Immature natural killer cell (primary cell): Measurements from ENCODE around the gene TUBB1. TPM values are rescaled to one million over a fixed set of nuclear protein-coding genes. Genes with fewer than 3 reads are reported as not detected.
A peak's percentile ranks its signal among the peaks of the same experiment; 100 is the strongest.
"Not testable (repeated sequence)": the region's sequence is repeated elsewhere in the genome, so short reads cannot be mapped to it uniquely, and the experiment has no call there.

ENCODE experiments used
- DNase-seq, 3 donors: peaks; one replicate each; pipeline ENCODE4 v3.0.0; 2022; ENCODE audit warnings: mixed read lengths in 1 of 3
- H3K27ac Mint-ChIP-seq, 6 donors: one replicate each; pipeline ENCODE4 v1.8.0; 2020; ENCODE audit warnings: mixed read lengths in 6 of 6, mild to moderate bottlenecking in 5 of 6, inconsistent platforms in 4 of 6, moderate library complexity in 3 of 6
- H3K27me3 Mint-ChIP-seq, 3 donors: one replicate each; pipeline ENCODE4 v1.8.0; 2020 to 2021; ENCODE audit warnings: low read depth in 3 of 3, mild to moderate bottlenecking in 3 of 3, mixed read lengths in 3 of 3, moderate library complexity in 3 of 3, inconsistent platforms in 1 of 3
- H3K36me3 Mint-ChIP-seq, 3 donors: one replicate each; pipeline ENCODE4 v1.8.0; 2020; ENCODE audit warnings: mixed read lengths in 3 of 3, inconsistent platforms in 2 of 3, mild to moderate bottlenecking in 2 of 3
- H3K4me1 Mint-ChIP-seq, 2 donors: one replicate each; pipeline ENCODE4 v1.8.0; 2020; ENCODE audit warnings: inconsistent platforms in 2 of 2, mild to moderate bottlenecking in 2 of 2, mixed read lengths in 2 of 2, moderate library complexity in 1 of 2
- H3K4me3 Mint-ChIP-seq, 5 donors: one replicate each; pipeline ENCODE4 v1.8.0; 2020; ENCODE audit warnings: mild to moderate bottlenecking in 5 of 5, mixed read lengths in 5 of 5, inconsistent platforms in 3 of 5, moderate library complexity in 3 of 5
- H3K9me3 Mint-ChIP-seq, 6 donors: one replicate each; pipeline ENCODE4 v1.8.0; 2020; ENCODE audit warnings: mild to moderate bottlenecking in 6 of 6, mixed read lengths in 6 of 6, inconsistent platforms in 4 of 6, moderate library complexity in 3 of 6
- polyA plus RNA-seq, 3 donors: library from polyadenylated mRNA; unstranded; fragments of 300-500 nt; fragmentation: Illumina TruSeq; gene quantifications; one replicate each; pipeline ENCODE4 v1.2.3, GENCODE V29; 2021

TUBB1 gene
- polyA plus RNA-seq, 3 donors from 2014 or later: 2.6 to 22.5 (median 4.3) TPM

DNA sequence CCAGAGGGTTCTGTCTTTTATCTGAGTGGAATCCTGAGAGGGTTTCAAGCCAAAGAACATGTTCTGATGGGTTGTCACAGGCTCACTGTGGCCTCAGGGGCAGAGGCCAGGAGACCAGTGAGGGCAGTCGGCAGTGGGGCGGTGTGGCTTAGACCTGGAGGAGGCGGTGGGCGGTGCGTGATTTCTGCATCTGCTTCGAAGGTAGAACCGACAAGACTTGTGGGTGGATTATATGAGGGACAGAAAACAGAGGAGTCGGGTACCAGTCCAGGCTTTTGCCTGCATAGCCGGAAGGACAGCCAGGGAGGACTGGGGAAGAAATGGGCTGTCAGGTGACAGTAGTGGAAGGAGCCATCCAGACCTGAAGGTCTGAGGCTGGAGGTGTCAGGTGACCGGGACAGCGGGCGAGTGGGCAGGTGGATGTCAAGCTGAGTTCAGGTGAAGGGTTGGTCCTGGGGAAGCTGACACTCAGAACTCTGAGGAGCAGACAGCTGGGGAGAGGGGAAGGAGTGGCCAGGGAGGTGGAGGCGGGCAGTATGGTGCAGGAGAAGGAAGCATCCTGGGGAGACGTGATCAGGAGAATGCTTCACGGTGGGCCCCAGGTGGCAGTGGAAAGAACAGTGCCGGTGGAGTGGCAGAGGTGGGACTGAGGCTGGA lies 15.3 kb upstream of the TUBB1 start:
- peaks cover 0 to 2% (median 1%) of the 10 kb centered on the region in 3 donors for H3K27me3 Mint-ChIP-seq

DNA sequence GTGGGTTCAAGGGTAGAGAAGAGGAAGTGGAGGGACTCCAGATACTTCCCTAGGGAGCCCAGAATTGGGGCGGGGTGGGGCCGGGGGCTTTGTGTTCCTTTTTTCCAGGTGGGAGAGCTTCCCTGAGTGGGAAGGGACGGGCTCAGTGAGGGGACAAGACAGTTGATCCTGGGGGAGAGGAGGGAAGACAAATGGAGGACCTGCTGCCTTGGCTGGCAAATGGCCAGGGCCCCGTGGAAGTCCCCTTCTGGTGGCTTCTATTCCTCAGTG lies 14.8 kb upstream of the TUBB1 start:
- peaks cover 0 to 2% (median 0%) of the 10 kb centered on the region in 3 donors for H3K27me3 Mint-ChIP-seq
- H3K4me1 Mint-ChIP-seq: peaks cover 33 to 36% of the 10 kb centered on the region in 2 donors
- peak overlapping the region in 5 of 6 donors; percentile 5 to 84 (median 65) for H3K27ac Mint-ChIP-seq
- no peaks in the 10 kb centered on the region for H3K36me3 Mint-ChIP-seq
- DNase-seq: peak; percentile 24 to 25 (median 25)
- H3K9me3 Mint-ChIP-seq: no peaks in the 10 kb centered on the region
- peak overlapping the region; percentile 66 to 77 (median 75) for H3K4me3 Mint-ChIP-seq

More for the DNA sequence above, 15.3 kb upstream of the TUBB1 start:
- H3K4me1 Mint-ChIP-seq: peaks cover 33 to 36% of the 10 kb centered on the region in 2 donors
- H3K36me3 Mint-ChIP-seq: no peaks in the 10 kb centered on the region
- H3K4me3 Mint-ChIP-seq: peak overlapping the region in 3 of 5 donors; percentile 75 to 77 (median 76)
- H3K9me3 Mint-ChIP-seq: no peaks in the 10 kb centered on the region
- peak overlapping the region in 4 of 6 donors; percentile 40 to 84 (median 80) for H3K27ac Mint-ChIP-seq
- no peak for DNase-seq

DNA sequence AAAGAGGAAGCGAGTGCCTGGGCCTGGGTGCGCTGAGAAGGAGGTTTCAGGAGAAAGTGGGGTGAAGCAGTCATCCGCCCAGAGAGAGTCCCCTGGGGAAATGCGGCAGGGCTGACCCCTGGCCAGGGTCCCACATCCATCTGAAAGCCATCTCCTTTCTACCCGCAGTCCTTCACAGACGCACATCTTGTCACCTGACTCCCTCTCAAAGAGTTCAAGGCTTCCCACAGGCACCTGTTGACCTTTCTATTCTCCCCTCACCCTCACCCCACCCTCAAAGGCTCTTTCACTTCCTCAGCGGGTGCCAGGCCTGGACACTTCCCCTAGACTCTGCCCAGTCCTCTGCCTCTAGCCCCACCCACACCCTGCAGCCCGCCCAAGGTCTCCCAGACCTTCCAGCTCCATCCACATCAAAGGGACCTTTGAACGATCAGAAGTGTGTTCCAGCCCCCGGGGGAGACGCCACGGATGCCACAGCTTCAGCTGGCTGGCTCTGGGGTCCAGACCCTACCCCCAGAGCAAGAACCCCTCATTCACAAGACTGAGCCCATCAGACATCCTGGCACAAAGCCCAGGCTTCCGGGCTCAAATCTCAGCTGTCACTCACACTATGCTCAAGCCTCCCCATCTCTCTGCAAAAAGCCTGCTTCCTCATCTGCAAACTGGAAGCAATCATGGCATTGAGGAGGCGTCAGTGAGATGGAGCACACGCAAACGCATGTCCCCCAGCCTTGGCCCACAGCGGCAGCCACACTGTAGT lies 14.3 kb upstream of the TUBB1 start:
- H3K27ac Mint-ChIP-seq: peak overlapping the region; percentile 36 to 84 (median 68)
- no peaks in the 10 kb centered on the region for H3K36me3 Mint-ChIP-seq
- H3K27me3 Mint-ChIP-seq: peaks cover 0 to 2% (median 0%) of the 10 kb centered on the region in 3 donors
- no peaks in the 10 kb centered on the region for H3K9me3 Mint-ChIP-seq
- peak; percentile 21 to 34 (median 32) for DNase-seq
- peak overlapping the region; percentile 66 to 77 (median 75) for H3K4me3 Mint-ChIP-seq
- peaks cover 33 to 36% of the 10 kb centered on the region in 2 donors for H3K4me1 Mint-ChIP-seq

DNA sequence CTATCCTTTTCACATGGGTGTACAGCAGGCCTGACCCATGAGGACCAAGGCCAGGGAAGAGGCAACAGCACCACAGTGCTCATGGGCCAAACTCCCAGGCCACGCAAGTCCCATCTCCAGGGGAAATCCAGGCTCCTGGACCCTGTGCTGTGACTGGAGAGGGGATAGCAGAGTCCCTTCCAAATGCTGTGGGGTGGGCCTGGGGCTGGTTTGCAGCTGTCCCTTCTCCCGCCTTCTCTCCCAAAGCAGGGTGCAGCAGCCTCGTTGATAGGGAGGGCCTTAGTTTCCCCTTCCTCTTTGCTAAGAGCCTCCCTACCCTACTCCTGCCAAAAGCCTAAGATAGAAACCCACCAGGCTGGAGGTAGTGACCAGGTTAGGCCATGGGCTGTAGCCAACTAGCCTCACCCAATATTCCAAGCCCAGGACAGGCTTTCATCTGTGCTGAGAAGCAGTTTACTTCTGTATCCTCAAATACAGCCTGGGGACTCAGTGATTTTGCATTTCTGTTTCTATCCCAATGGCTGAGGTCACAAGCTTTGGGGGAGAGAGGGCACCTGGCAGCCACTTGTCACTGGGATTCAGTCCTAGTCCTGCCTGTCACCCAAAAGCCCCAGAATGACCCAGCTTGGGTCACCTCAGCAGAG lies 13.6 kb upstream of the TUBB1 start:
- Mint-ChIP-seq H3K4me1 (peaks cover 33 to 36% of the 10 kb centered on the region in 2 donors), H3K27me3 (peaks cover 0 to 2% (median 0%) of the 10 kb centered on the region in 3 donors), H3K36me3 (no peaks in the 10 kb centered on the region), H3K4me3 (peak overlapping the region; percentile 72 to 77 (median 75)), H3K9me3 (no peaks in the 10 kb centered on the region), H3K27ac (peak overlapping the region; percentile 36 to 84 (median 68))
- DNase-seq: no peak

DNA sequence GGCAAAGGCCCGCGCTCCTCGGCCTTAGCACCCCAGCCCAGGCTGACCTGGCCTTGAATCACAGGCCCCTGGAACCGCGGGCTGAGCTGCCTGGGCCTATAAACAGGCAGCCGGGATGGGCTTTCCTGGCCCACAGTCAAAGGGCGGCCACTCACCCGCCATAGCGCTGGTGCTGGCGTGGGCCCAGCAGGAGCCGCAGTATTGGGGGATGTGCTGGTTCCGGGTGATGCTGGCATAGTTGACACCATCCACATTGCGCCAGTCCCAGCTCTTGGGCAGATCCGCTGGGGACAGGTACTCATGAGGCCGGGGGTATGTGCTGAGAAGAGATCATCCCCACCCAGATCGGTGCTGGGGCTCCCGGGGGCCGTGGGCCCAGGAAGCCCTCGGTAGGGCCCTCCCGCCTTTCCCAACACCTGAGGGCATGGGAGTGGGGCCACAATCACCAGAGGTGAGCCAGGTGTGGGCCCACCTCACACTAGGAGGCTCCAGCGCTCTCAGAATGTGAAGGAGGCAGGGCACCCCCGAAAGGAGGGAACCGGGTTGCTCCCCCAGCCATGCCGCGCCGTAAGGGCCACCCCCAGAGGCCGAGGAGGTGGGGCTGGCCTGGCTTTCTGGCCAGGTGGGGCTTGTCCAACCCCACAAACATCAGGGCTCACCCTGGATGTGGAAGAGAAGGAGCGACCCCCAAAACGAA lies 12.9 kb upstream of the TUBB1 start:
- Mint-ChIP-seq H3K27me3 (peaks cover 0 to 4% (median 2%) of the 10 kb centered on the region in 3 donors), H3K9me3 (no peaks in the 10 kb centered on the region), H3K4me1 (peaks cover 33 to 36% of the 10 kb centered on the region in 2 donors), H3K4me3 (peak overlapping the region; percentile 72 to 76 (median 75)), H3K27ac (peak overlapping the region in 1 of 6 donors; percentile 23), H3K36me3 (no peaks in the 10 kb centered on the region)
- no peak for DNase-seq

DNA sequence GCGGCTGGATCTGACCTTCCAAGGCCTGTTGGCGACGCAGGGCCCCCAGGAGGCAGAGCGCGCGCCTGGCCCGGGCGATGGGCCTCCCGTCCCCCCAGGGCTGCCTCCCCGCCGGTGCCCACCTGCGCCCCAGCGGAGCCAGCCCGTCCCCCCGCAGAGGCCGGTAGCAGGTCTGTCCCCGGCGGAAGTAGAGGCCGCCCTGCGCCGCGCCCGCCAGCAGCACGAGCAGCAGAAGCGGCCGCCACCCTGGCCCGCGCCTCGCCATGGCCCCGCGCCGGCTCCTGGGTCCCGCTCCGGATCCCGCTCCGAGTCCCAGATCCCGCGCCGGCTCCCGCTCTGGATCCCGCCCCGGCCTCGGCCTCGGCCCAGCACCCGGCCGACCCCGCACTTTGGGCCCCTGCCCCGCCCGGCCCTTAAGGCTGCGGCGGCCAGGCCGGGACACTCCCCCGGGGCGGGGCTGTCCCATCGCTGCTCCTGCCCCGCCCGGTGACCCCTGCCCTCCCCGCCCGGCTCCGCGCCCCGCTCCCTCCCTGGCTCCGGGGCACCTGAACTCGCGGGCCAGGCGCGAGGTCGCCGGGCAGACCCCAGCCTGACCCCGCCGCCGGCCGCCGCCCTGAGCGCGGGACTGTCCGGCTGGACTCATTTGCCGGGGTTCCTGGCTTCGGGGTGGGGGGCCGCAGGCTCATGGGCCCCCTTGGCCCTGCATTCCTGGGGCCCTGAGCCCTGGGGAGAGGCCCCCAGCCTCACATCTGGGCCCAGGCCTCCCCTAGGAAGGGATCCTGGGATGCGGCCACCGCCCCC lies 12.2 kb upstream of the TUBB1 start, which contains the start of gene CTSZ:
TSS of gene CTSZ (minus strand) at position 391 of the 801 bp plus-strand sequence. CDS start at position 265, 126 bp downstream.
- Mint-ChIP-seq H3K4me3 (peak within 1 kb of the TSS; percentile 75 to 85 (median 77)), H3K27me3 (peaks cover 0 to 4% (median 2%) of the 10 kb centered on the region in 3 donors), H3K27ac (peak within 1 kb of the TSS in 4 of 6 donors; percentile 23 to 72 (median 32)), H3K9me3 (no peaks in the 10 kb centered on the region), H3K4me1 (peaks cover 33 to 36% of the 10 kb centered on the region in 2 donors), H3K36me3 (no peaks in the 10 kb centered on the region)
- peak; percentile 42 to 51 (median 48) for DNase-seq

DNA sequence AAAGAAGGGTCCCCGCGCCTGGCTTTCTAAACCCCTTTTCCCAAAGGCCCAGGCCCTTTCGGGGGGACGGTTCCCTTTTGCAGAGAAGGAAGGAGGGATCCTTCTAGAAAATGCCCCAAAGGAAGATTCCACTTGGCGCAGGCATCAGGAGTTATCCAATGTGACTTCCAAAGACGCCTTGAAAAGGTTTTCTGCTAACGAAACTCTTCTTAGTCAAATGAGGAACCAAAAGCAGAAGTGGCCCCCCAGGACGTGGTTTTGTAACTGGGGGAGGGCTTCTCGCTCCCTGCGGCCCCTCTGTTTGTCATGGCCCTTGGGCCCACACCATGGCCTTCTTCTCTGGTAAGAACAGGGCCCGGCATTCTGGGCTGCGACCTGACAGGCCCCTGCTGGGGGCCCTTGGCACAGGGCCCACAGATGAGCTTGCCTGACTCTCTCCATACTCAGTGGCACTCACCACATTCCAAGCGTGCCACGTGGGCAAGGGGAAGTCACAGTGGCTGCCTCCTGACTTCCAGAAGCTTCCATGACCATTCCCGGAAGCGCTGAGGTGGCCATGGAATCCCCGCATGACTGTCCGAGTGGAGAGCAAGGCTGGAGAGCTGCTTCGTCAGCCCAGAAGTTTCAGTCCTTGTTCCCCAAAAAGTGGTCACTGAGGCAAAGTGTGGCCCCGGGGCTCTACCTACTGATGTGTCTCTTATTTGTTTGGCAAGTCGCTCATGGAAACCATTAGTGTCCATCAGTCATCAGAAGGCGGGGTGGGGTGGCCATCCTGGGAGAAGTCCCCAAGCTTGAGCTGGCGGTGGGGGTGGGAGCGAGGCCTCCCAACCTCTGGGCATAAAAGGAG lies 11.3 kb upstream of the TUBB1 start:
- Mint-ChIP-seq H3K9me3 (no peaks in the 10 kb centered on the region), H3K27me3 (peaks cover 0 to 4% (median 2%) of the 10 kb centered on the region in 3 donors), H3K4me1 (peaks cover 30 to 33% of the 10 kb centered on the region in 2 donors), H3K36me3 (peaks cover 0 to 3% (median 0%) of the 10 kb centered on the region in 3 donors), H3K27ac (peak overlapping the region in 3 of 6 donors; percentile 28 to 72 (median 36)), H3K4me3 (peak overlapping the region; percentile 70 to 85 (median 77))
- no peak for DNase-seq

DNA sequence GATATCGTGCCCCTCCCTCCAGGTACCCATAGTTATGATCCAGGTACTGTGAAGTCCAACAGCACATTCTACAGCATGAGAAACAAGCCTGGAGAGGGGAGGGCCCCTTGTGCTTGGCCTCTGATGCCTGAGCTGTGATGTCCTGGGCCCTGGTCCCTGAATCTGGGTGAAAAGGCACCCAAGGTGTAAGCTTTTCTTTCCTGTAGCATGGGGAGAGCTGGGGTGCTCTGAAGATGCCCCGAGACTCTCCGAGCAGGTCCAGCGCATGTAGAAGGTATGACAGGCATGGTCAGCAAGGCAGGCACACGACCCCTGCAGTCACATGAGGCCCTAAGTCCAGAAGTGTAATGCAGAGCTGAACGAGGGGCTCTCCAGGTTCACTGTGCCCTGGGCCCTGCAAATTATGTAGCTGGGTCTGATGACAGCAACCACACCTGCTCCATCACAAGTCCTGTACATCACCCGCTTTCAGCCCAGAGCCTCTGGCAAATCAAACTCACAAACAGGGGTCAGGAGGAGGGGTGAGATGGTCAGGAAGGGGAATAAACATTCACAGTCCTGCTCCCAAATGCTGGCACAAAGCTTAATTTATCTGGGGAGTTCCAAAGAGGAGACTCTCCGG lies 10.4 kb upstream of the TUBB1 start:
- H3K27ac Mint-ChIP-seq: no peak overlapping the region
- no peak for DNase-seq
- no peaks in the 10 kb centered on the region for H3K9me3 Mint-ChIP-seq
- H3K4me1 Mint-ChIP-seq: peaks cover 31 to 35% of the 10 kb centered on the region in 2 donors
- H3K4me3 Mint-ChIP-seq: peak overlapping the region in 3 of 5 donors; percentile 32 to 81 (median 65)
- peaks cover 0 to 8% (median 0%) of the 10 kb centered on the region in 3 donors for H3K36me3 Mint-ChIP-seq
- H3K27me3 Mint-ChIP-seq: peaks cover under 1 to 4% (median 2%) of the 10 kb centered on the region in 3 donors

DNA sequence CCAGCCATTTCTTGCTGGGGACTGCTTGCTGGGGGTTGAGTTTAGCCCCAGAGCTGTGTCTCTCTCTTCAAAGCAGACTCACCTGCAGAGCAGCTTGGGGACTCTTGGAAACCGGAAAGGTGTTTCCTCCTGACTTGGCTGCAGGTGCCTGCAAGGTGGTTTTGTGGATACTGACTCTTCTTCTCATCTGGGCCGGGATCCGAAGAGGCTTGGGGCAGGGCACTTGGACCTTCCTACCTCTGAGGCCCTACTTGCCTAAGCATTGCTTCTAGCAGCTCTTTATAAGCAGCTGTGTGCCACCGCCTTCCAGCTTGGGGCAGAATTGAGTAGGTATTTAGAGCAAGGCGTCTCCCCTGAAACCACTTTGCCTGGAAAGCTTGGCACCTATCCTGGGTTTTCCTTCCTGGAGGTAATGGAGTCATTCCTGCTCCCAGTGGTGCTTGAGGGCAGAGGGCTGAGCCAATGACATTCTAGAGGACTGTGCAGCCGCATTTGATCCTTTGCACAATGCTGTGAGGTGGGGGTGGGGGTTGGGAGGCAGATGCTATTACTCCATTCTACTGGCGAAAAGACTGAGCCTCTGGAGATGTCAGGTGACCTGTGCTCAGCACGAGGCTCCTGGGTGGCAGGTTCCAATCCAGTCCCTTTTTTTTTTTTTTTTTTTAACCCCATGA lies 8.8 kb upstream of the TUBB1 start:
- Mint-ChIP-seq H3K4me3 (no peak overlapping the region), H3K36me3 (peaks cover 0 to 8% (median 3%) of the 10 kb centered on the region in 3 donors), H3K27me3 (peaks cover 0 to 4% (median 2%) of the 10 kb centered on the region in 3 donors), H3K27ac (no peak overlapping the region), H3K9me3 (no peaks in the 10 kb centered on the region), H3K4me1 (peaks cover 26 to 30% of the 10 kb centered on the region in 2 donors)
- DNase-seq: no peak

DNA sequence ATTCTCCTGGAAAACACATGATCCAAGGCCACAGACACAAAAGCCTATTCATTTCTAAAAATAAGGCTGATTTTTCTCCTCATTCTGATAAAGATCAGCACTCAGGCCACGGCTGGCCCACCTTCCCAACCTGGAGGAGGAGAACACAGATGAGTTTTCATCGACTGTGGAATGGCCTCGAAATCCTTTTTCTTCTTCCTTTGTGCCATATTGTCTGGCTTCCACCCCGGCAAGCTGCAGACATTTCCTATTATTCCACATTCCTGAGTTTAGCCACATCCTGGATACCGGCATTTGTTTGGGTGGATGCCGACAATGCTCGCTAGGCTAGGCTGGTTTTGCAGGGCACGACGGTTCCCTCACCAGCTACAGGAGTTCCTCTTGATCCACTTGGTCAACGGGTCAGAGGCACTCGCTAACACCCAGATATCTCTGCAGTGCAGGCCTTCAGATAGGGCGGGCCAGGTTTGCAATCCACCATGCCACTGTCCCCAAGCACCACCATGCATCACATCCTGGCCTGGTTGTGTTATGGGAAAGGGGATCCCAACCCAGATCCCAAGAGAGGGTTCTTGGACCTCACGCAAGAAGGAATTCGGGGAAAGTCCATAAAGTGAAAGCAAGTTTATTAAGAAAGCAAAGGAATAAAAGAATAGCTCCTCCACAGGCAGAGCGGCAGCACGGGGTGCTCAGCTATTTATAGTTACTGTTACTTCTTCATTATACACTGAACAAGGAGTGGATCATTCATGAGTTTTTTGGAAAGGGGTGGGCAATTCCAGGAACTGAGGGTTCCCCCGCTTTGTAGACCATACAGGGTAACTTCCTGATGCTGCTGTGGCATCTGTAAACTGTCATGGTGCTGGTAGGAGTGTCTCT lies 8.0 kb upstream of the TUBB1 start:
- H3K9me3 Mint-ChIP-seq: no peaks in the 10 kb centered on the region
- no peak overlapping the region for H3K4me3 Mint-ChIP-seq
- H3K36me3 Mint-ChIP-seq: peaks cover 0 to 8% (median 3%) of the 10 kb centered on the region in 3 donors
- peaks cover 0 to 4% (median 3%) of the 10 kb centered on the region in 3 donors for H3K27me3 Mint-ChIP-seq
- DNase-seq: no peak
- no peak overlapping the region for H3K27ac Mint-ChIP-seq
- peaks cover 21 to 25% of the 10 kb centered on the region in 2 donors for H3K4me1 Mint-ChIP-seq

DNA sequence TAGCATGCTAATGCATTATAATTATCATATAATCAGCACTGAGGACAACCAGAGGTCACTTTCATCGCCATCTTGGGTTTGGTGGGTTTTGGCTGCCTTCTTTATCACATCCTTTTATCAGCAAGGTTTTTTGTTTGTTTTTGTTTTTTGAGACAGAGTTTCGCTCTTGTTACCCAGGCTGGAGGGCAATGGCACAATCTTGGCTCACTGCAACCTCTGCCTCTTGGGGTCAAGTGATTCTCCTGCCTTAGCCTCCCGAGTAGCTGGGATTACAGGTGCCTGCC lies 7.4 kb upstream of the TUBB1 start:
- H3K27me3 Mint-ChIP-seq, H3K36me3 Mint-ChIP-seq, H3K27ac Mint-ChIP-seq, DNase-seq, H3K9me3 Mint-ChIP-seq, H3K4me3 Mint-ChIP-seq: not testable (repeated sequence)
- H3K4me1 Mint-ChIP-seq: peaks cover 26 to 30% of the 10 kb centered on the region in 2 donors
